Activated naive CD8-positive, alpha-beta T cell treated with anti-CD3 and anti-CD28 coated beads, Interleukin-2, amount 50 U/mL, for 16 hours (primary cell): ENCODE measurements around the gene DDX59.

Source experiments
- DNase-seq: peaks from one replicate; pipeline ENCODE4 v3.0.0-alpha.2; 2020; ENCODE audit warnings: low read depth, low spot score

The DDX59 gene

GRCh38 chr1:200629876-200630514 lies 39.7 kb downstream of the DDX59 start:
- no peak for DNase-seq

- no peak for DNase-seq
Observed at GRCh38 chr1:200628223-200628881, 41.4 kb downstream of the DDX59 start.

GRCh38 chr1:200627575-200628222 lies 42.0 kb downstream of the DDX59 start:
- no peak for DNase-seq

DNA sequence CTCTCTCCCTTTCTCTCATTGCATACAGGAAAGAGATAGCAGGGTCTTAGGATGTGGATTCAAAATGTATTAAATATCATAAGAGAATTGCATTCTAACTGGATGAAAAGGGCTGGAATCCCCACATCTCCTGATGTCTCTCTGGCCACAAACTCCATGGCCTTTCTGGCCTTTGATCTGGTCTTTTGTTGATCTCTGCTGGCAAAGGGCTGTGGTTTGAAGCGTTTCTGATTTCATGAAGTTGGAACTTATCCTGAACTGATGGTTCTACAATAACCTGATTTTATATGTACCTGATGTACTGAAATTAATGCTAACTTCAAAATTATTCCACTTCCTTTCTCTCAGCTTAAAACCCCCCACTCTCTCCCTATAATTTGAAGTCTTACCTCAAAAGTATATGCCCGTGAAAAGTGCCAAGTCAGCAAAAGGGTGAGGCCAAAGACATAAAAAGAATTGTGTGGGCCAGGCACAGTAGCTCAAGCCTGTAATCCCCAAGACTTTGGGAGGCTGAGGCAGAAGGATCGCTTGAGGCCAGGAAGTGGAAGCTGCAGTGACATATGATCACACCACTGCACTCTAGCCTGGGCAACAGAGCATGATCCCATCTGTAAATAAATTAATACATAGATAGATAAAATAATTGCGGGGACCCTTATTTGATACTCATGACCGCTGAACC lies 42.7 kb downstream of the DDX59 start:
- no peak for DNase-seq

GRCh38 chr1:200625381-200625824 lies 44.3 kb downstream of the DDX59 start:
- DNase-seq: no peak

DNA sequence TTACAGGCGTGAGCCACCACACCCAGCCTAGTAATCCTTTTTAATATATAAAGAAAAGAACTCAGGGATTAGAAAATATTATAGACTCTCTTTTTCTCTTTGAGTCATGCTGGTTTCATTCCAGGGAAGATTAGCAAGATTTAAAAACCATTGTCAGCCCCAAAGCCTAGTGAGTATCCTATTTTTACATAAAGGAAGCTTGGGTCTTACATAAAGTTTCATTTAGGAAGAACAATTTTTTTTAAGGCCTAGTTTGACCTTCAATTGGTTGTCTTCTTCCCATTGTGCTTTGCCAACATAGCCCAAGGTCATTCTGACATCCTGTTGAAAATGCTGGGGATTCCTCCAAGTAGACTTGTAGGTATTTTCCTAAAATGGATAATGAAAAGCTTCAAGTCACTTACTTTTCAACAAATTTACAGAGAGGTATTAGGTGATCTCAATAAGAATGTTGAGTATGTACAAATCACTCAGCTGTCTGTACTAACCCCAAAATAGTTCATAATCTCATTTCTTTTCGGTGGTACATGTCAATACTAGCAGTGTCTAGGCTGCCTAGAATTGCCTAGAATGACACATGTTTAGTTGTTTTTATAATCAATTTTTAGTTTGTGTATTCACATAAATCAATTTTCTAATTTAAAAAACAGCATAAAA lies 44.9 kb downstream of the DDX59 start:
- DNase-seq: no peak

DNA sequence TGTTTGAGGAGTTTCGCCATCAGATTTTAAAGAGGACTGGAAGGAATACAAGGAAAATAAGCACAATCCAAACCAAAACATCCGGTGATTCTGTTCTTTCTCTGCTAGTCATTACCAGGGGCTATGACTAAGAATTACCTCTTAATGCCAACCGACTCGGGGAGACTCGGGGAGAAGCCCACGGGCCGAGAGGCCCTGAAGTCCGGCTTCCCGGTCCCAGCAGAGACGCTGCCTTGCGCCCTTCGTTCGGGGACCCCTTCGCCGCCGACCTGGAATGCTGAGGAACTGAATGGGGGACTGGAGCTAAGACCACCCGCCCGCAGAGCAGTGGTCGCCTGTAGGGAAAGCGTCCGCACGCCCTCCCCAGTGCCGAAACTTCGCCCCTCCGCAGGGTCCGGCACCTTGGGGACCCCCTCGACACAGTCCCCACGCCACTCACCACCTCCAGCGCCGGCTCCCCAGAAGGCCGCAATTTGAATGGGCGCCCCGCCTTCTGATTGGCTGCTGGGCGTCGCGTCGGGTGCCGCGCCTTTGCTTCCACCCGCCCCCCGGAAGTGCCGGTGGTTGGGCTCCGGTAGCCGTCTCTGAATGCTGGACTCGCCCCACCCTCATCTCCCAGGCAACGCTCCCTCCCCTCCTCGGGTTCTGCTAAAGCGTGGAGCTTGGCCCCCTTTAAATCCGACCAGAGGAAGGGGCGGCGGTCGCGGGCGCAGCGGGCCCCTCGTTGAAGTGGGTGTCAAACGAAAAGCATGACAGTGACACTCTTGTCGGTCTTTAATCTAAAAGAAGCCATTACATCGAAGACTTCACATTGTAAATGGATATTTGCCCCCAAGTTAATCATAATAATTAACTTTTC lies 49.2 kb downstream of the DDX59 start, which contains the start of gene KIF14:
TSS of gene KIF14 (minus strand) at position 479 of the 859 bp plus-strand sequence. CDS start 2,028 bp downstream, outside the sequence.
- DNase-seq: peak; percentile 88

DNA sequence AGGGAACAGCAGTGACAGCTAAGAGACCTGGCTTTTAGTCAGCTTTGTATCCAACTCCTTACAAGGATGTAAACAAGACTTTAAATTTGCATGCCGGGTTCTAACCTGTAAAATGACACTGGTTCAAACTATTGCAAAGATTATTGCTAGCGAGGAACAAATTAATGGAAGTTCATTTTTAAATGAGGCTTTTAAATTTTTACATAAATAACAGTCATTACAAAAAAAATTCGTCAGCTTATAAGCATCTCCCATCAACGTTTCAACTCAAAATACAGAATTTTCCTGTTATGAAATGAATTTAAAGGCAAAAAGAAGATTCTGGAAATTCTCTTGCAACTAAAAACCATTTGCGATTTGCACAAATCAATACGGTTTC lies 49.8 kb downstream of the DDX59 start:
- no peak for DNase-seq

DNA sequence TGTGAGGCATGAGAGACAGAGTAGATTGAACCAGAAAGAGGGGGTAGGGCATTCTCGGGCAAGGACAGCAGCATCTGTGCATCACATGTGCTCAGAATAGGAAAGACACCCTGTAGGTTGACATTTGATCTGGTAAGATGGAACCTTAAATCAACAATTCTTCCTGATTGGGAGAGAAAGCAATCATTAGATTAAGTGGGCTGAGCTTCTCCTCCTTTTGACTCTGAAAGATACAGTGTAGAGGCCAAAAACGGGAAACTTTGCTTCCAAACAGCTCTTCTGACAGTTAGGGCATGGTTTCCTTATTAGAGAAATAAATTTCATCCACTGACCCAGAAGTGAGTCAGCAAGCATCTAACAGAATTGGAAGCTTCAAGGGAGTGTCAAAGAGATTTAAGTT lies 58.9 kb downstream of the DDX59 start:
- no peak for DNase-seq

- DNase-seq: no peak
Observed at GRCh38 chr1:200602632-200603031, 67.1 kb downstream of the DDX59 start.
